Loucy (cell line): Measurements from ENCODE around the gene RAI14.

Source experiments
- EZH2phosphoT487 ChIP-seq: fragments of 200-600 bp; IDR thresholded peaks from 2 replicates; pipeline ENCODE4 v1.6.1; 2018; ENCODE audit warnings: antibody characterized with exemption, mild to moderate bottlenecking, moderate library complexity, borderline replicate concordance
- TF ChIP-seq, protein P1 (sequence below): fragments of 200-600 bp; sonication (generic); conservative IDR thresholded peaks from 2 replicates; pipeline ENCODE4 v1.5.1; 2014; ENCODE audit warnings: mild to moderate bottlenecking, antibody characterized with exemption, low read length

- TF ChIP-seq, protein P1, sequence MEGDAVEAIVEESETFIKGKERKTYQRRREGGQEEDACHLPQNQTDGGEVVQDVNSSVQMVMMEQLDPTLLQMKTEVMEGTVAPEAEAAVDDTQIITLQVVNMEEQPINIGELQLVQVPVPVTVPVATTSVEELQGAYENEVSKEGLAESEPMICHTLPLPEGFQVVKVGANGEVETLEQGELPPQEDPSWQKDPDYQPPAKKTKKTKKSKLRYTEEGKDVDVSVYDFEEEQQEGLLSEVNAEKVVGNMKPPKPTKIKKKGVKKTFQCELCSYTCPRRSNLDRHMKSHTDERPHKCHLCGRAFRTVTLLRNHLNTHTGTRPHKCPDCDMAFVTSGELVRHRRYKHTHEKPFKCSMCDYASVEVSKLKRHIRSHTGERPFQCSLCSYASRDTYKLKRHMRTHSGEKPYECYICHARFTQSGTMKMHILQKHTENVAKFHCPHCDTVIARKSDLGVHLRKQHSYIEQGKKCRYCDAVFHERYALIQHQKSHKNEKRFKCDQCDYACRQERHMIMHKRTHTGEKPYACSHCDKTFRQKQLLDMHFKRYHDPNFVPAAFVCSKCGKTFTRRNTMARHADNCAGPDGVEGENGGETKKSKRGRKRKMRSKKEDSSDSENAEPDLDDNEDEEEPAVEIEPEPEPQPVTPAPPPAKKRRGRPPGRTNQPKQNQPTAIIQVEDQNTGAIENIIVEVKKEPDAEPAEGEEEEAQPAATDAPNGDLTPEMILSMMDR = no peak
- TF ChIP-seq EZH2phosphoT487 = no peak
Observed at GRCh38 chr5:34628373-34628772, 27.8 kb upstream of the RAI14 start.
